Measurements from ENCODE around the gene BPI. TPM values are rescaled to one million over a fixed set of nuclear protein-coding genes. Genes with fewer than 3 reads are reported as not detected.

The BPI gene
- total RNA-seq, 1 experiment from 2014 or later: not detected

DNA sequence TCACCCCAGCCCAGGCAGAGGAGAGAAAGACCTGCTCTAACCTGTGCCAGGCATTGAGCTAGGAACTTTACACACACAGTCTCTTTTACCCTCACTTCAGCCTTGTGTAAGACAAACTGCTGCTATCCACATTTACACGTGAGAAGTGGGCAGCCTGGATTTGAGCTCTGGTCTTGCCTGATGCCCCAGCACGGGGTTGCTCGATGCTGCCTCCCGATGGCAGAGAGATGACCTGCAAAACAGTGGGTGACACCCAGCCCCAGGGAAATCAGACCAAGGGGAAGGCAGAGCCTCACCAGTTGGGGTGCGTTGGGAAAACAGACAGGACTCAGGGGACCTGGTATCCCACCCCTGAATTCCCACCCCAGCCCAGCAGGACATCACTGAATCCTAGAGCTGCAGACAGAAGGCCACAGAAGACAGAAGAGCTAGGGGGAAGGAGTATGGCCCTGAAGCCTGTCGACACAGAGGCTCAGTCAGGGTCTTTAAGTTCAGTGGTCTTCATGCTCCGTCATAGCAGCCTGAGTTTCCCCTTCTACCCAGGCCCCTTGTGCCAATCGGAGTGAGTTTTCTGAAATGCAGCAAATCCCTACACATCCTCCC is 990 bp downstream of the BPI start:
- ChIA-PET CTCF (interaction anchor here (0.6 to 1.8 kb wide), 12 partner anchors 17 to 743 kb away, joined by 3 to 9 read pairs (median 4); no protein-coding TSS in a partner anchor), POLR2A (no interaction called here), RAD21 (ENCODE audit: low non-redundant PET in 1 of 2, low total read pairs in 2 of 2, uncharacterized antibody in 2 of 2, unreplicated experiment in 2 of 2) (interaction anchor here in 1 of 2 experiments (0.5 kb wide), 1 partner anchor 129 kb away, joined by 4 read pairs; no protein-coding TSS in a partner anchor)
- H3K4me3 ChIP-seq (replicated peaks in 1 of 2; ENCODE audit: low read depth in 1 of 2, low read length in 2 of 2): no peak overlapping the region
- H3K9me2 ChIP-seq (ENCODE audit: insufficient read depth): no peaks in the 10 kb centered on the region
- H3K9me3 ChIP-seq (ENCODE audit: control insufficient read depth in 1 of 2, insufficient read depth in 1 of 2, low read depth in 1 of 2, low read length in 2 of 2): peaks cover 0 to 5% of the 10 kb centered on the region in 2 experiments; a peak in 1 of 4 replicates
- no peaks in the 10 kb centered on the region for H4K20me1 ChIP-seq (ENCODE audit: insufficient read depth)
- H3K27me3 ChIP-seq (ENCODE audit: insufficient read depth, low read length): no peaks in the 10 kb centered on the region
- no peak overlapping the region for H3K27ac ChIP-seq (ENCODE audit: low read depth, low read length)
- DNase-seq (ENCODE audit: low read depth, low spot score) (peak; percentile 4), ATAC-seq (peak; percentile 94)
- no peaks in the 10 kb centered on the region for H3K36me3 ChIP-seq (ENCODE audit: control insufficient read depth in 1 of 2, insufficient read depth in 2 of 2, low read length in 2 of 2)
- H2AFZ ChIP-seq (ENCODE audit: low read depth, low read length, poor library complexity, severe bottlenecking): peak overlapping the region; percentile 47
- peaks cover 5 to 6% of the 10 kb centered on the region in 2 experiments; a peak in 2 of 4 replicates for H3K4me1 ChIP-seq (ENCODE audit: control insufficient read depth in 1 of 2, insufficient read depth in 2 of 2, low read length in 2 of 2)
- no peak overlapping the region for H3K4me2 ChIP-seq (ENCODE audit: low read length)
- no peak overlapping the region for H3K9ac ChIP-seq (ENCODE audit: low read length)
- no peak for TF ChIP-seq EZH2phosphoT487 (IDR thresholded peaks at IDR 0.05; ENCODE audit: borderline replicate concordance)
- TF ChIP-seq, protein P1, sequence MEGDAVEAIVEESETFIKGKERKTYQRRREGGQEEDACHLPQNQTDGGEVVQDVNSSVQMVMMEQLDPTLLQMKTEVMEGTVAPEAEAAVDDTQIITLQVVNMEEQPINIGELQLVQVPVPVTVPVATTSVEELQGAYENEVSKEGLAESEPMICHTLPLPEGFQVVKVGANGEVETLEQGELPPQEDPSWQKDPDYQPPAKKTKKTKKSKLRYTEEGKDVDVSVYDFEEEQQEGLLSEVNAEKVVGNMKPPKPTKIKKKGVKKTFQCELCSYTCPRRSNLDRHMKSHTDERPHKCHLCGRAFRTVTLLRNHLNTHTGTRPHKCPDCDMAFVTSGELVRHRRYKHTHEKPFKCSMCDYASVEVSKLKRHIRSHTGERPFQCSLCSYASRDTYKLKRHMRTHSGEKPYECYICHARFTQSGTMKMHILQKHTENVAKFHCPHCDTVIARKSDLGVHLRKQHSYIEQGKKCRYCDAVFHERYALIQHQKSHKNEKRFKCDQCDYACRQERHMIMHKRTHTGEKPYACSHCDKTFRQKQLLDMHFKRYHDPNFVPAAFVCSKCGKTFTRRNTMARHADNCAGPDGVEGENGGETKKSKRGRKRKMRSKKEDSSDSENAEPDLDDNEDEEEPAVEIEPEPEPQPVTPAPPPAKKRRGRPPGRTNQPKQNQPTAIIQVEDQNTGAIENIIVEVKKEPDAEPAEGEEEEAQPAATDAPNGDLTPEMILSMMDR (IDR thresholded peaks at IDR 0.05 in 2 of 3, conservative IDR thresholded peaks at IDR 0.05 in 1 of 3; ENCODE audit: borderline replicate concordance in 1 of 3, insufficient read depth in 1 of 3, low read depth in 2 of 3, low read length in 2 of 3): peak; percentile 37 to 82 (median 75); a peak in 5 of 6 replicates
- TF ChIP-seq, protein P2, sequence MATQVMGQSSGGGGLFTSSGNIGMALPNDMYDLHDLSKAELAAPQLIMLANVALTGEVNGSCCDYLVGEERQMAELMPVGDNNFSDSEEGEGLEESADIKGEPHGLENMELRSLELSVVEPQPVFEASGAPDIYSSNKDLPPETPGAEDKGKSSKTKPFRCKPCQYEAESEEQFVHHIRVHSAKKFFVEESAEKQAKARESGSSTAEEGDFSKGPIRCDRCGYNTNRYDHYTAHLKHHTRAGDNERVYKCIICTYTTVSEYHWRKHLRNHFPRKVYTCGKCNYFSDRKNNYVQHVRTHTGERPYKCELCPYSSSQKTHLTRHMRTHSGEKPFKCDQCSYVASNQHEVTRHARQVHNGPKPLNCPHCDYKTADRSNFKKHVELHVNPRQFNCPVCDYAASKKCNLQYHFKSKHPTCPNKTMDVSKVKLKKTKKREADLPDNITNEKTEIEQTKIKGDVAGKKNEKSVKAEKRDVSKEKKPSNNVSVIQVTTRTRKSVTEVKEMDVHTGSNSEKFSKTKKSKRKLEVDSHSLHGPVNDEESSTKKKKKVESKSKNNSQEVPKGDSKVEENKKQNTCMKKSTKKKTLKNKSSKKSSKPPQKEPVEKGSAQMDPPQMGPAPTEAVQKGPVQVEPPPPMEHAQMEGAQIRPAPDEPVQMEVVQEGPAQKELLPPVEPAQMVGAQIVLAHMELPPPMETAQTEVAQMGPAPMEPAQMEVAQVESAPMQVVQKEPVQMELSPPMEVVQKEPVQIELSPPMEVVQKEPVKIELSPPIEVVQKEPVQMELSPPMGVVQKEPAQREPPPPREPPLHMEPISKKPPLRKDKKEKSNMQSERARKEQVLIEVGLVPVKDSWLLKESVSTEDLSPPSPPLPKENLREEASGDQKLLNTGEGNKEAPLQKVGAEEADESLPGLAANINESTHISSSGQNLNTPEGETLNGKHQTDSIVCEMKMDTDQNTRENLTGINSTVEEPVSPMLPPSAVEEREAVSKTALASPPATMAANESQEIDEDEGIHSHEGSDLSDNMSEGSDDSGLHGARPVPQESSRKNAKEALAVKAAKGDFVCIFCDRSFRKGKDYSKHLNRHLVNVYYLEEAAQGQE (IDR thresholded peaks at IDR 0.05; ENCODE audit: low read depth): no peak
- TF ChIP-seq EZH2 (IDR thresholded peaks at IDR 0.05): no peak
- no peak for TF ChIP-seq SP1 (IDR thresholded peaks at IDR 0.05; ENCODE audit: low read depth)
- peak; percentile 59 for TF ChIP-seq RAD21 (IDR thresholded peaks at IDR 0.05; ENCODE audit: low read depth)
- TF ChIP-seq CEBPB (IDR thresholded peaks at IDR 0.05; ENCODE audit: low read depth): no peak
- BruUV-seq (replicated peaks): no TSS peak
- intact Hi-C loops (cut with micrococcal nuclease): loop anchor here (5.0 kb wide), 1 partner anchor 248 kb away; no protein-coding TSS in a partner anchor
- H3K79me2 ChIP-seq (ENCODE audit: insufficient read depth, low read length): no peaks in the 10 kb centered on the region
